Keratinocyte (primary cell): Measurements from ENCODE around the gene FAM13A. TPM values are rescaled to one million over a fixed set of nuclear protein-coding genes. Genes with fewer than 3 reads are reported as not detected.

Experiments
- DNase-seq: peaks from one replicate; pipeline ENCODE4 v3.0.0-alpha.2; 2011; ENCODE audit warnings: low read depth, missing footprints, low spot score
- FAIRE-seq: peaks from 2 replicates; lab custom pipeline; 2011; peaks lifted over from hg19 to GRCh38; lab: Jason Lieb, UNC
- H2AFZ ChIP-seq: 2 replicates; pipeline ENCODE4 v1.6.0; 2012; ENCODE audit warnings: low read length, control low read depth, inconsistent platforms; ENCODE audit not compliant: control insufficient read depth
- H3K27ac ChIP-seq: 2 replicates; pipeline ENCODE4 v1.5.1; 2011; ENCODE audit warnings: low read length; ENCODE audit not compliant: control insufficient read depth, insufficient read depth
- H3K27me3 ChIP-seq: 3 replicates; pipeline ENCODE4 v1.6.0; 2011; ENCODE audit warnings: low read length; ENCODE audit not compliant: control insufficient read depth, insufficient read depth; ENCODE audit errors: extremely low read depth
- H3K36me3 ChIP-seq, 2 experiments: 2 replicates in 1 of 2; 3 replicates in 1 of 2; pipeline ENCODE4 v1.5.1; 2011; ENCODE audit warnings: low read length in 2 of 2, mild to moderate bottlenecking in 1 of 2; ENCODE audit not compliant: control insufficient read depth in 2 of 2, insufficient read depth in 2 of 2; ENCODE audit errors: extremely low read depth in 1 of 2
- H3K4me1 ChIP-seq: 3 replicates; pipeline ENCODE4 v1.5.1; 2011; ENCODE audit warnings: low read length; ENCODE audit not compliant: control insufficient read depth, insufficient read depth; ENCODE audit errors: extremely low read depth
- H3K4me2 ChIP-seq: 3 replicates; pipeline ENCODE4 v1.6.0; 2011; ENCODE audit warnings: low read depth, low read length; ENCODE audit not compliant: control insufficient read depth, insufficient read depth; ENCODE audit errors: extremely low read depth
- H3K4me3 ChIP-seq, 3 experiments: fragments of 200-600 bp in 1 of 3; sonication (generic) in 1 of 3; 2 replicates in 2 of 3; 3 replicates in 1 of 3; pipeline ENCODE4 v1.5.1; 2011 to 2016; ENCODE audit warnings: low read length in 3 of 3, mild to moderate bottlenecking in 3 of 3, control low read depth in 2 of 3, inconsistent platforms in 1 of 3, low read depth in 1 of 3, mixed read lengths in 1 of 3, mixed run types in 1 of 3, moderate library complexity in 1 of 3; ENCODE audit not compliant: control insufficient read depth in 2 of 3, insufficient read depth in 2 of 3; ENCODE audit errors: extremely low read depth in 1 of 3
- H3K79me2 ChIP-seq: 2 replicates; pipeline ENCODE4 v1.6.0; 2012; ENCODE audit warnings: low read length; ENCODE audit not compliant: control insufficient read depth, insufficient read depth
- H3K9ac ChIP-seq: 3 replicates; pipeline ENCODE4 v1.6.0; 2011; ENCODE audit warnings: low read length; ENCODE audit not compliant: control insufficient read depth, insufficient read depth; ENCODE audit errors: extremely low read depth
- H3K9me1 ChIP-seq: 3 replicates; pipeline ENCODE4 v1.6.0; 2011; ENCODE audit warnings: low read length; ENCODE audit not compliant: control insufficient read depth, insufficient read depth; ENCODE audit errors: extremely low read depth
- H3K9me3 ChIP-seq: 2 replicates; pipeline ENCODE4 v1.5.1; 2012; ENCODE audit warnings: low read depth, low read length; ENCODE audit not compliant: control insufficient read depth
- H4K20me1 ChIP-seq: 3 replicates; pipeline ENCODE4 v1.6.0; 2011; ENCODE audit warnings: low read length; ENCODE audit not compliant: control insufficient read depth, insufficient read depth; ENCODE audit errors: extremely low read depth
- CTCF ChIP-seq, 3 experiments: IDR thresholded peaks in 1 of 3; conservative IDR thresholded peaks in 1 of 3; optimal IDR thresholded peaks in 1 of 3; 2 replicates in 2 of 3; 3 replicates in 1 of 3; pipeline versions ENCODE3 to v1.5.1; 2011; ENCODE audit warnings: low read length in 3 of 3, mild to moderate bottlenecking in 3 of 3, moderate library complexity in 2 of 3, control low read depth in 1 of 3, inconsistent platforms in 1 of 3; ENCODE audit not compliant: insufficient read depth in 2 of 3; ENCODE audit errors: extremely low read depth in 1 of 3
- EZH2 ChIP-seq: IDR thresholded peaks from one replicate; pipeline ENCODE4 v1.6.1; 2012; ENCODE audit warnings: inconsistent platforms, mild to moderate bottlenecking, low read length, moderate library complexity
- dilution Hi-C: fragments of 300-500 bp; cut with MboI; formaldehyde crosslinking; loops from one replicate; pipeline ENCODE4 v1.7.0; 2020; ENCODE audit warnings: low sequenced_read_pairs; ENCODE audit not compliant: extremely low pct_ligation_motif_present
- polyA plus RNA-seq, 5 experiments: library from polyadenylated mRNA; depleted of rRNA in 3 of 5; stranded (reverse) in 3 of 5; stranded (forward) in 1 of 5; unstranded in 1 of 5; fragments of >200 nt; gene quantifications; 1 replicate in 1 of 5; 2 replicates in 3 of 5; 3 replicates in 1 of 5; pipeline versions ENCODE4 v1.2.1 to v1.2.3, GENCODE V29; 2011 to 2012; ENCODE audit warnings: missing spikeins in 2 of 5, low read depth in 1 of 5, low replicate concordance in 1 of 5

Gene FAM13A
- polyA plus RNA-seq, 1 donor (not counting 4 experiments of a cell fraction or from before 2014, with no cell fraction given) = 6.0 TPM

- no peaks in the 10 kb centered on the region for H4K20me1 ChIP-seq
- H3K27me3 ChIP-seq = no peaks in the 10 kb centered on the region
- no peaks in the 10 kb centered on the region for H3K79me2 ChIP-seq
- no peak for FAIRE-seq
- no peak overlapping the region for H3K4me2 ChIP-seq
- no peak for DNase-seq
- no peak overlapping the region for H2AFZ ChIP-seq
- no peak overlapping the region for H3K9ac ChIP-seq
- H3K9me1 ChIP-seq = no peaks in the 10 kb centered on the region
- H3K36me3 ChIP-seq = peaks cover 0 to 3% of the 10 kb centered on the region in 2 experiments
- dilution Hi-C loops = no loop called here
- no peak overlapping the region for H3K27ac ChIP-seq
- TF ChIP-seq CTCF (optimal IDR thresholded peaks at IDR 0.05 in 1 of 3, IDR thresholded peaks at IDR 0.05 in 1 of 3, conservative IDR thresholded peaks at IDR 0.05 in 1 of 3; ENCODE audit: extremely low read depth in 1 of 3, insufficient read depth in 2 of 3, low read length in 3 of 3) (no peak), EZH2 (no peak)
- H3K4me3 ChIP-seq = no peak overlapping the region
- H3K9me3 ChIP-seq = no peaks in the 10 kb centered on the region
- H3K4me1 ChIP-seq = no peaks in the 10 kb centered on the region
Observed at GRCh38 chr4:88751258-88752075, 305.5 kb downstream of the FAM13A start.

DNA sequence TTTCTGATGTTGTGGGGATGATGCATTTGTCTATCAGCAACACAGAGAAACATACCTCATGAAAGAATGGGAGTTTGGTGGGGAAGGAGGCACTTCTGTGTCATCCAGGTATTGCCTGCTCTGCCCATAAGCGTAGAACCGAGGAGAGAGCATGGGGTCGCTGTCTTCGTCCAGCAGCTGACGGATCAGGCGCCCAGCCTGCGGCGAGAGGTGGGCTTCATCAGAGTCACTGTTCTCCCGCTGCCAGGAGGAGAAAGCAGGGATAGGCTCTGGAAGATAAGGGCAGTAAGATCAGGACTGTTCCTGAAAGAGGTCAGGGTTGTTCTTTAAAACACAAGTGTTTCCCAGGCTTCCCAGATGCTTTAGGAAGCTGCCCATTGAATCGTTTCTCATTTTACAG lies 306.6 kb downstream of the FAM13A start:
- Histone ChIP-seq H4K20me1 (no peaks in the 10 kb centered on the region), H3K79me2 (no peaks in the 10 kb centered on the region), H3K36me3 (peaks cover 0 to 3% of the 10 kb centered on the region in 2 experiments), H3K9ac (no peak overlapping the region), H3K4me1 (no peaks in the 10 kb centered on the region), H3K9me3 (no peaks in the 10 kb centered on the region), H3K9me1 (no peaks in the 10 kb centered on the region), H2AFZ (no peak overlapping the region), H3K27ac (no peak overlapping the region), H3K4me3 (no peak overlapping the region), H3K4me2 (no peak overlapping the region), H3K27me3 (no peaks in the 10 kb centered on the region)
- dilution Hi-C loops = no loop called here
- TF ChIP-seq EZH2 (no peak), CTCF (optimal IDR thresholded peaks at IDR 0.05 in 1 of 3, IDR thresholded peaks at IDR 0.05 in 1 of 3, conservative IDR thresholded peaks at IDR 0.05 in 1 of 3; ENCODE audit: extremely low read depth in 1 of 3, insufficient read depth in 2 of 3, low read length in 3 of 3) (no peak)
- no peak for FAIRE-seq
- DNase-seq = no peak
